K562 (cell line): ENCODE measurements around the gene GPD1L. TPM values are rescaled to one million over a fixed set of nuclear protein-coding genes. Genes with fewer than 3 reads are reported as not detected.

ENCODE experiments used
- ATAC-seq: fragments of 200-7000 bp; cut with Tn5 transposase; 3 replicates; pipeline ENCODE4 v1.9.1; 2020; ENCODE audit warnings: moderate library complexity
- BruUV-seq: library from RNA; stranded (reverse); fragments of 400-500 nt; replicated peaks from 2 replicates; lab custom pipeline; 2021; lab: Mats Ljungman, UMichigan
- CTCF ChIA-PET: fragments of 300-600 bp; formaldehyde crosslinking; extraction: SDS; loops from one replicate; lab custom pipeline; 2021; ENCODE audit warnings: low intra/inter-chr PET ratio; lab: Yijun Ruan, JAX
- POLR2A ChIA-PET: fragments of 300-600, 350-650 bp; sonication (Branson Sonifier 250); formaldehyde crosslinking; extraction: SDS; loops from one replicate; lab custom pipeline; 2021; ENCODE audit warnings: antibody characterized with exemption, inconsistent platforms; lab: Yijun Ruan, JAX
- DNase-seq, 4 experiments: peaks; one replicate each; pipeline versions ENCODE4 v3.0.0 to v3.0.0-alpha.2; 2011 to 2018; ENCODE audit warnings: low spot score in 3 of 4, mixed read lengths in 3 of 4; ENCODE audit errors: extremely low read depth in 1 of 4
- FAIRE-seq: peaks from 2 replicates; lab custom pipeline; 2011; peaks lifted over from hg19 to GRCh38; lab: Jason Lieb, UNC
- H2AFZ ChIP-seq: 2 replicates; pipeline ENCODE4 v1.6.0; 2011; ENCODE audit warnings: low read depth, low read length, control low read depth, inconsistent platforms
- H3K27ac ChIP-seq: fragments of 200-600 bp; 3 replicates; pipeline ENCODE4 v1.8.0; 2011; ENCODE audit warnings: low read depth, mild to moderate bottlenecking, control low read depth, inconsistent platforms, low read length, moderate library complexity, mixed read lengths; ENCODE audit errors: extremely low read depth
- H3K27me3 ChIP-seq, 2 experiments: fragments of 300-600 bp in 1 of 2; 2 replicates in 1 of 2; 3 replicates in 1 of 2; pipeline versions ENCODE4 v1.6.0 to v1.8.0; 2011; ENCODE audit warnings: inconsistent platforms in 2 of 2, low read length in 2 of 2, mild to moderate bottlenecking in 1 of 2, mixed read lengths in 1 of 2, moderate library complexity in 1 of 2; ENCODE audit not compliant: control insufficient read depth in 2 of 2, insufficient read depth in 2 of 2
- H3K36me3 ChIP-seq: fragments of 300-600 bp; 3 replicates; pipeline ENCODE4 v1.8.0; 2011; ENCODE audit warnings: mild to moderate bottlenecking, low read length, inconsistent platforms; ENCODE audit not compliant: control insufficient read depth, insufficient read depth
- H3K4me1 ChIP-seq, 2 experiments: fragments of 200-600 bp in 1 of 2; replicated peaks in 1 of 2; 2 replicates in 1 of 2; 3 replicates in 1 of 2; pipeline versions ENCODE4 v1.5.1 to v1.8.0; 2011; ENCODE audit warnings: inconsistent platforms in 2 of 2, low read length in 2 of 2, mild to moderate bottlenecking in 1 of 2, mixed read lengths in 1 of 2, moderate library complexity in 1 of 2; ENCODE audit not compliant: control insufficient read depth in 2 of 2, insufficient read depth in 2 of 2
- H3K4me2 ChIP-seq: 2 replicates; pipeline ENCODE4 v1.6.1; 2011; ENCODE audit warnings: low read length, control low read depth, inconsistent platforms, mixed read lengths; ENCODE audit not compliant: insufficient read depth
- H3K4me3 ChIP-seq: fragments of 200-600 bp; sonication (generic), shearing (Covaris generic); 2 replicates; pipeline ENCODE4 v1.5.1; 2016; ENCODE audit warnings: control low read depth, inconsistent platforms
- H3K79me2 ChIP-seq: fragments of 200-600 bp; 3 replicates; pipeline ENCODE4 v1.8.0; 2011; ENCODE audit warnings: low read length, inconsistent platforms; ENCODE audit not compliant: control insufficient read depth, insufficient read depth
- H3K9ac ChIP-seq, 2 experiments: 2 replicates each; pipeline versions ENCODE4 v1.6.0 to v1.6.1; 2011; ENCODE audit warnings: low read depth in 2 of 2, low read length in 2 of 2, control low read depth in 1 of 2, inconsistent platforms in 1 of 2, mild to moderate bottlenecking in 1 of 2, mixed read lengths in 1 of 2; ENCODE audit not compliant: insufficient read depth in 1 of 2
- H3K9me1 ChIP-seq: one replicate; pipeline ENCODE4 v1.6.0; 2011; ENCODE audit warnings: inconsistent platforms, mild to moderate bottlenecking, low read length, moderate library complexity; ENCODE audit not compliant: control insufficient read depth, insufficient read depth
- H3K9me3 ChIP-seq: replicated peaks from 2 replicates; pipeline ENCODE4 v1.5.1; 2011; ENCODE audit warnings: low read depth, low read length, inconsistent platforms; ENCODE audit not compliant: control insufficient read depth, insufficient read depth
- H4K20me1 ChIP-seq: replicated peaks from 2 replicates; pipeline ENCODE4 v1.6.1; 2011; ENCODE audit warnings: low read length, inconsistent platforms, mixed read lengths; ENCODE audit not compliant: control insufficient read depth, insufficient read depth
- NR2C1 ChIP-seq, 2 experiments: fragments of 450-650 bp; IDR thresholded peaks; 2 replicates each; pipeline ENCODE4 v1.6.1; 2017; ENCODE audit warnings: mild to moderate bottlenecking in 2 of 2, antibody characterized with exemption in 1 of 2, inconsistent platforms in 1 of 2, missing compliant biosample characterization in 1 of 2, missing genetic modification characterization in 1 of 2
- SETDB1 ChIP-seq: IDR thresholded peaks from one replicate; pipeline ENCODE4 v1.6.1; 2012; ENCODE audit warnings: low read length, control low read depth, inconsistent platforms
- WGBS: fragments of 100-300 bp; shearing (Covaris generic); methylation state at CpG from one replicate; pipeline ENCODE4 v1.1.6; 2016; ENCODE audit warnings: low coverage, mixed read lengths; ENCODE audit not compliant: insufficient coverage; ENCODE audit errors: missing lambda C conversion rate; 5-methylcytosine and 5-hydroxymethylcytosine counted together
- in situ Hi-C: fragments of 300-500 bp; cut with MboI; formaldehyde crosslinking; loops from 4 replicates; pipeline ENCODE4 v1.15.0; 2018; ENCODE audit warnings: inconsistent platforms, mixed read lengths
- intact Hi-C: fragments of 100-400 bp; cut with micrococcal nuclease; formaldehyde crosslinking; loops from 2 replicates; pipeline ENCODE4 v1.14.2; 2022
- polyA plus RNA-seq, 8 experiments: library from polyadenylated mRNA; depleted of rRNA in 4 of 8; stranded (reverse) in 5 of 8; unstranded in 3 of 8; fragments of >200 nt; fragmentation: Nextera tagmentation in 2 of 8; fragmentation: Illumina TruSeq in 1 of 8; extraction: Ambion mirVana in 2 of 8; extraction: Trizol in 1 of 8; gene quantifications; 2 replicates each; pipeline versions ENCODE4 v1.2.1 to v1.2.3, GENCODE V29; 2011 to 2014; ENCODE audit warnings: inconsistent platforms in 1 of 8, missing spikeins in 1 of 8
- total RNA-seq, 7 experiments: library from RNA; depleted of rRNA in 6 of 7; stranded (reverse); fragments of >200 nt in 6 of 7; fragmentation: Illumina TruSeq in 2 of 7; extraction: Trizol in 2 of 7; gene quantifications; 2 replicates each; pipeline versions ENCODE4 v1.2.1 to v1.2.3, GENCODE V29; 2011 to 2021; ENCODE audit warnings: low replicate concordance in 1 of 7
- TF ChIP-seq, protein P1 (sequence below): fragments of 450-650 bp; formaldehyde crosslinking; IDR thresholded peaks from 2 replicates; pipeline ENCODE4 v1.4.0; 2020; ENCODE audit warnings: mild to moderate bottlenecking

Gene GPD1L
- total and polyA plus RNA-seq, 9 of the 15 experiments (the other 6 are each of a cell fraction or from before 2014, with no cell fraction given), result 1.6 to 17.3 (median 12.3) TPM

DNA sequence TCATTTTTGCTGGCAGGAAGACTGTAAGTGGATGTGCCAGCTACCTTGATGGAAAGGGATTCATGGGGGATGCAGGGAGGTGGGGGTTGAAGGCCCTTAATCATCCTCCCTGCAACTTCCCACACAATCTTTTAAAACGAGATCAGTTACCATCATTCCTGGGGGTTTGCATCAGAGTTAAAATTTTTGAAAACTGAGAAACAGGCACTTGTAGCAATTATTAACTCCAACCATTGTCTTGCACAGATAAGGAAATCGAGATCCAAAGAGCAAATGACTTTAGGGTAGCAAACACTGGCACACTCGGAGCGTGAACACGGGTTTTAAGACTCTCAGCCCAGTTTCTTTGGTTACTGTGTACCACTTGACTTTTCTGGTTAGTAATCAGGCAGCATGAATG lies 41.9 kb downstream of the GPD1L start:
- in situ Hi-C loops, result no loop called here
- Histone ChIP-seq H4K20me1 (no peaks in the 10 kb centered on the region), H3K4me1 (peaks cover 0 to 19% of the 10 kb centered on the region in 2 experiments; a peak in 3 of 5 replicates), H3K9me3 (no peaks in the 10 kb centered on the region), H3K36me3 (no peaks in the 10 kb centered on the region; the same call in 2 of the 3 replicates), H2AFZ (no peak overlapping the region), H3K27ac (no peak overlapping the region), H3K9ac (no peak overlapping the region), H3K27me3 (no peaks in the 10 kb centered on the region), H3K4me2 (no peak overlapping the region), H3K79me2 (no peaks in the 10 kb centered on the region), H3K9me1 (no peaks in the 10 kb centered on the region), H3K4me3 (no peak overlapping the region)
- no TSS peak for BruUV-seq
- TF ChIP-seq NR2C1 (IDR thresholded peaks at IDR 0.05) (no peak), NR2C1 (tag; IDR thresholded peaks at IDR 0.05) (no peak), SETDB1 (no peak)
- TF ChIP-seq, protein P1, sequence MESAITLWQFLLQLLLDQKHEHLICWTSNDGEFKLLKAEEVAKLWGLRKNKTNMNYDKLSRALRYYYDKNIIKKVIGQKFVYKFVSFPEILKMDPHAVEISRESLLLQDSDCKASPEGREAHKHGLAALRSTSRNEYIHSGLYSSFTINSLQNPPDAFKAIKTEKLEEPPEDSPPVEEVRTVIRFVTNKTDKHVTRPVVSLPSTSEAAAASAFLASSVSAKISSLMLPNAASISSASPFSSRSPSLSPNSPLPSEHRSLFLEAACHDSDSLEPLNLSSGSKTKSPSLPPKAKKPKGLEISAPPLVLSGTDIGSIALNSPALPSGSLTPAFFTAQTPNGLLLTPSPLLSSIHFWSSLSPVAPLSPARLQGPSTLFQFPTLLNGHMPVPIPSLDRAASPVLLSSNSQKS (CRISPR knock-in tag), result no peak
- intact Hi-C loops, result no loop called here
- DNase-seq (no peak), ATAC-seq (no peak), FAIRE-seq (no peak)
- 44% methylated on average over 5 of the region's 5 CpGs for WGBS
- ChIA-PET POLR2A (no interaction called here), CTCF (interaction anchor here (0.5 kb wide), 1 partner anchor 370 kb away, joined by 4 read pairs; no protein-coding TSS in a partner anchor)
